Memory B cell (primary cell): ENCODE results near the gene EHD1.
A peak's percentile ranks its signal among the peaks of the same experiment; 100 is the strongest.
"Not testable (repeated sequence)": the region's sequence is repeated elsewhere in the genome, so short reads cannot be mapped to it uniquely, and the experiment has no call there.

ENCODE experiments used
- ATAC-seq: fragments of 150-1000 bp; cut with Tn5 transposase; 2 replicates; pipeline ENCODE4 v1.10.0; 2021; ENCODE audit warnings: low read depth, mild to moderate bottlenecking, moderate library complexity
- DNase-seq, 2 donors: peaks; one replicate each; pipeline ENCODE4 v3.0.0; 2022; ENCODE audit warnings: low spot score in 2 of 2
- H3K27ac Mint-ChIP-seq: one replicate; pipeline ENCODE4 v1.8.0; 2022; ENCODE audit warnings: mild to moderate bottlenecking, moderate library complexity, mixed read lengths
- H3K27me3 Mint-ChIP-seq: one replicate; pipeline ENCODE4 v1.8.0; 2022; ENCODE audit warnings: mixed read lengths
- H3K36me3 Mint-ChIP-seq: one replicate; pipeline ENCODE4 v1.8.0; 2022; ENCODE audit warnings: mild to moderate bottlenecking, mixed read lengths
- H3K4me1 Mint-ChIP-seq: one replicate; pipeline ENCODE4 v1.8.0; 2022; ENCODE audit warnings: mixed read lengths
- H3K4me3 Mint-ChIP-seq: one replicate; pipeline ENCODE4 v1.8.0; 2022; ENCODE audit warnings: mild to moderate bottlenecking, moderate library complexity, mixed read lengths
- H3K9me3 Mint-ChIP-seq: one replicate; pipeline ENCODE4 v1.8.0; 2022; ENCODE audit warnings: mixed read lengths

EHD1 gene

GRCh38 chr11:64846998-64847666 lies 31.3 kb downstream of the EHD1 start:
- peaks cover 43% of the 10 kb centered on the region for H3K4me1 Mint-ChIP-seq
- H3K27me3 Mint-ChIP-seq: no peaks in the 10 kb centered on the region
- ATAC-seq (peak; percentile 17), DNase-seq (peak; percentile 88 to 91)
- peak overlapping the region; percentile 49 for H3K4me3 Mint-ChIP-seq
- H3K27ac Mint-ChIP-seq: peak overlapping the region; percentile 15
- no peaks in the 10 kb centered on the region for H3K9me3 Mint-ChIP-seq
- H3K36me3 Mint-ChIP-seq: no peaks in the 10 kb centered on the region

DNA sequence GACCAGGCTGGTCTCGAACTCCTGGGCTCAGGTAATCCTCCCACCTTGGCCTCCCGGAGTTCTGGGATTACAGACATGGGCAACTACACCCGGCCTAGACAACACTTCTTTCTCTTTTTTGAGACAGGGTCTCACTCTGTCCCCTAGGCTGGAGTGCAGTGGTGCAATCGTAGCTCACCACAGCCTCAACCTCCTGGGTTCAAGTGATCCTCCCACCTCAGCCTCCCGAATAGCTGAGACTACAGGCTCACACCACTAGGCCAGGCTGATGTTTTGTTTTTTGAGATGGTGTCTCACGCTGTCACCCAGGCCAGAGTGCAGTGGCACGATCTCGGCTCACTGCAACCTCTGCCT lies 32.7 kb downstream of the EHD1 start:
- not testable (repeated sequence) for H3K27me3 Mint-ChIP-seq, H3K9me3 Mint-ChIP-seq, H3K36me3 Mint-ChIP-seq, DNase-seq, ATAC-seq
- peak overlapping the region; percentile 71 for H3K4me3 Mint-ChIP-seq
- H3K27ac Mint-ChIP-seq: peak overlapping the region; percentile 24
- peaks cover 31% of the 10 kb centered on the region for H3K4me1 Mint-ChIP-seq

DNA sequence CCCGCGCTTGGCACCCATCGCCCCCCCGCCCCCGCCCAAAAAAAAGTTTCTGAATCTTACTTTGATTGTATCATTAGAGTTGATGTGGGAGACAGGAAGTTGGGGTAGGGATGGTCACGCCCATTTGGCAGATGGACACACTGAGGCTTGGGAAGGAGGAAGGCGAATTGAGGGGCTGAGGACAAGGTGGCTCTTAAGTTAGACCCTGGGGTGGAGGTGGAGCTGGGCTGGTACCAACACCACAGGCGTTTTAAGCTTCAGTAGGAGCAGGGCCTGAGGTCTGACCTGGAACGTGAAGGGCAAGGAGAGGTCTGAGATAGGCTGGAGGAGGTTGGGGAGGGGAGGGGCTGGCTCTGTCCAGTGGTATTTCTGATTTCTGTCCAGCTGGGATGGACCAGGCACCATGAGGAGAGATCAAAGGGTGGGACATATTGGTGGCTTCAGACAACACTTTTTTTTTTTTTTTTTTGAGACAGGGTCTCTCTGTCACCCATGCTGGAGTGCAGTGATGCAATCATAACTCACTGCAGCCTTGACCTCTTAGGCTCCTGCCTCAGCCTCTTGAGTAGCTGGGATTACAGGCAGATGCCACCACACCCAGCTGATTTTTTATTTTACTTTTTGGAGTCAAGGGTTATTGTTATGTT lies 33.2 kb downstream of the EHD1 start:
- H3K27ac Mint-ChIP-seq: peak overlapping the region; percentile 71
- no peaks in the 10 kb centered on the region for H3K9me3 Mint-ChIP-seq
- peaks cover 30% of the 10 kb centered on the region for H3K4me1 Mint-ChIP-seq

DNA sequence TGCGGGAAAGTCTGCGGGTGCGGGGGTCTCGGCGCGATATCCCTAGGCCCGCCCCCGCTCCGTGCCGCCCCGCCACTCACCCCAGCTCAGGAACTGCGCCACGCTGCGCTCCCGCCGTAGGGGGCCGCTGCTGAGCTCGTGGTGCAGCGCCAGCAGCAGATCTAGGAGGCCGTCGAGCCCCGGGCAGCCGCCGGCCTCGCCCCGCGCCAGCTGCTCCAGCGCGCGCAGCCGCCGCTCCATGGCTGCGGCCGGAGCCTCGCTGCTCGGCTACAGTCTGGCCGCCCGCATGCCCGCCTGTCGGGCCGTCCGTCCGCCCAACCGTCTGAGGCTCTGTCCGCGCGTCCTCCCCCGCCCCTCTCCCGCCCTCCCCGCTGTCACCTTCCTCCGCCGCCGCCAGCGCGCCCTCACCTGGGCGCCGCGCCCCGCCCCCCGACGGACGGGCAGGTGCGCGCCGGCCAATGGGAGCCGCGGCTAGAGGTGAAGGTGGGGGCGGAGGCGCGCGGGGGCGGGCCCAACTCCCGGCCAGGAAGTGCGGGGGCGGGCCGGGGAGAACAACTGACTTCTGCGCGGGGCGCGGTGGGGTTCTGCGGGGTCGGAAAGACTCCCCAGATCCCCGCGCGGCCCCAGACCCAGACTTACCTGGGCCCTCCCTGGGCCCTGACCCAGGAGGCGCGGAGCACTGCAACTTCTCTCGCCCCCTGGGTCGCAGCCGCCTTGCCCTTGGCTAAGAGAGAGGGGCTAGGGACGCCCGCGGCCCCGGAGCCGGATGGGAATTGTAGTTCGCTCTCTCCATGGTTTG lies 33.9 kb downstream of the EHD1 start, which contains the start of gene CDC42BPG:
TSS of gene CDC42BPG (minus strand) at position 324 of the 799 bp plus-strand sequence. CDS start at position 240, 84 bp downstream.
- peak within 1 kb of the TSS; percentile 89 for H3K4me3 Mint-ChIP-seq
- H3K4me1 Mint-ChIP-seq: peaks cover 30% of the 10 kb centered on the region
- peak; percentile 67 to 75 for DNase-seq
- H3K27me3 Mint-ChIP-seq: no peaks in the 10 kb centered on the region
- peak; percentile 64 for ATAC-seq
- peaks cover 2% of the 10 kb centered on the region for H3K36me3 Mint-ChIP-seq
- peak within 1 kb of the TSS; percentile 71 for H3K27ac Mint-ChIP-seq
- no peaks in the 10 kb centered on the region for H3K9me3 Mint-ChIP-seq

More for the DNA sequence above, 33.2 kb downstream of the EHD1 start:
- H3K4me3 Mint-ChIP-seq: peak overlapping the region; percentile 71
- no peaks in the 10 kb centered on the region for H3K36me3 Mint-ChIP-seq
- DNase-seq (no peak), ATAC-seq (no peak)
- no peaks in the 10 kb centered on the region for H3K27me3 Mint-ChIP-seq

GRCh38 chr11:64843686-64844329 lies 34.6 kb downstream of the EHD1 start:
- no peak for DNase-seq
- H3K4me3 Mint-ChIP-seq: peak overlapping the region; percentile 89
- no peak for ATAC-seq
- no peak overlapping the region for H3K27ac Mint-ChIP-seq
- no peaks in the 10 kb centered on the region for H3K9me3 Mint-ChIP-seq
- no peaks in the 10 kb centered on the region for H3K27me3 Mint-ChIP-seq
- H3K36me3 Mint-ChIP-seq: peaks cover 5% of the 10 kb centered on the region
- H3K4me1 Mint-ChIP-seq: peaks cover 27% of the 10 kb centered on the region

DNA sequence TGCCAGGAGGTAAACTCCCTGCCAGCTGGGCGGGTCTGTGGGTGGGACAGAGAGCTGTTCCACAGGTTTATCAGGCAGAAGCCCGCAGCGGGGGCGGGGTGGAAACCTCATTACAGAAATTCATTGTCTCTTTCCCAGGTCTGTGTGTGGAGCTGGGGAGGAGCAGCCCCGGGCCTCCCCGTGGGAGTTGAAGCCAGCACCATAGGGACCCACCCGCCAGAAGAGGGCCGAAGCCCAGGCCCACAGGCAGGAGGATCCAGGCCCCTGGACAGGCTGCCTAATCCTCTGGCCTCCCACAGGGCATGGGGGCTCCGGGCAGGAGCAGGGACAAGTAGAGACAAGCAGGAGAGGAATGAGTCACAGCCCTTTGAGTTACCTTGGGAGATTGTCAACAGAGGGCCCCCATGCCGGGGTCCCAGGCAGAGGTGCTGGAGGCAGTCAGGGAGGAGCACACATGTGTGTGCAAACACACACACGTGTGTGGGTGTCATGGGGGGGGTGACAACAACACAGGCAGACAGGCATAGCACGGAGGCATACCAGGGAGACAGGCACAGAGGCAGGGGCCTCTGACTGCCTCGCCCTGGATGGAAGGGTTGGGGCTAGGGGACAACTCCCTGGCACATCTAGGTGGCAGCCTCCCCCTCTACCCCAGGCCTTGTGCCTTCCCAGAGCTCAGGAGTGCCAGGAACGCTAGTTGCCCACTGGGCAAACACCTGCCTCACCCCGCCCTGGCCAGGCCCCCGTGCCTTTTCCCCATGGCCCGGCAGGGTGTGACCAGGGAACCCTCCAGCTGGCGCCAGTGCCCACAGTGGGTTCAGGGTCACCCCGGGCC lies 35.4 kb downstream of the EHD1 start:
- Mint-ChIP-seq H3K36me3 (peaks cover 5% of the 10 kb centered on the region), H3K27me3 (no peaks in the 10 kb centered on the region), H3K27ac (no peak overlapping the region), H3K9me3 (no peaks in the 10 kb centered on the region), H3K4me1 (peaks cover 21% of the 10 kb centered on the region), H3K4me3 (peak overlapping the region; percentile 89)
- ATAC-seq: no peak
- no peak for DNase-seq

DNA sequence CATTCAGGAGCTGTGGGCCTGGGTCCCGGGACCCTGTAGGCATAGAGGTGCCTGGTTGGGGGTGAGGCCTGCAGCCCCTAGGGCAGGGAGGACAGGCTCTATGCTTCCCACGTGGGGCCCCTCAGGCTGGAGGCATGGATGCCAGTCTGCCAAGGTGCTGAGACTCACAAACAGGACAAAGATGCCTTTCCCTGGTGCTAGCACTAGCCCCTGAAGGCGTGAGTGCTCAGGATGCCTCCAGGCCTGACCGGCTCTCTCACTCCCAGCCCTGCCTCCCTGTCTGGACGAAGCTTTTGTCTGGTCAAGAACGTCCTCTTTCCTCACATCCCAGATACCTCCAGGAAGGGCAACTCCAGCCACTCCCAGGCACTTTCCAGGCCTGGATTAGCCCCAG lies 36.1 kb downstream of the EHD1 start:
- no peak for DNase-seq
- peaks cover 5% of the 10 kb centered on the region for H3K36me3 Mint-ChIP-seq
- no peaks in the 10 kb centered on the region for H3K27me3 Mint-ChIP-seq
- no peak overlapping the region for H3K4me3 Mint-ChIP-seq
- H3K9me3 Mint-ChIP-seq: no peaks in the 10 kb centered on the region
- peaks cover 18% of the 10 kb centered on the region for H3K4me1 Mint-ChIP-seq
- ATAC-seq: no peak
- H3K27ac Mint-ChIP-seq: no peak overlapping the region

GRCh38 chr11:64841592-64842365 lies 36.6 kb downstream of the EHD1 start:
- peaks cover 5% of the 10 kb centered on the region for H3K36me3 Mint-ChIP-seq
- H3K4me3 Mint-ChIP-seq: no peak overlapping the region

GRCh38 chr11:64839887-64840782 lies 38.3 kb downstream of the EHD1 start:
- H3K4me1 Mint-ChIP-seq: peaks cover 12% of the 10 kb centered on the region
- DNase-seq (no peak), ATAC-seq (no peak)
- peaks cover 5% of the 10 kb centered on the region for H3K36me3 Mint-ChIP-seq
- H3K9me3 Mint-ChIP-seq: no peaks in the 10 kb centered on the region
- H3K27me3 Mint-ChIP-seq: no peaks in the 10 kb centered on the region
- H3K4me3 Mint-ChIP-seq: no peak overlapping the region
- H3K27ac Mint-ChIP-seq: no peak overlapping the region

More at GRCh38 chr11:64841592-64842365, 36.6 kb downstream of the EHD1 start:
- H3K9me3 Mint-ChIP-seq: no peaks in the 10 kb centered on the region
- H3K27me3 Mint-ChIP-seq: no peaks in the 10 kb centered on the region
- DNase-seq (no peak), ATAC-seq (no peak)
- peaks cover 14% of the 10 kb centered on the region for H3K4me1 Mint-ChIP-seq
- H3K27ac Mint-ChIP-seq: no peak overlapping the region

GRCh38 chr11:64839335-64839734 lies 39.1 kb downstream of the EHD1 start:
- Mint-ChIP-seq H3K9me3 (no peaks in the 10 kb centered on the region), H3K4me3 (no peak overlapping the region)

DNA sequence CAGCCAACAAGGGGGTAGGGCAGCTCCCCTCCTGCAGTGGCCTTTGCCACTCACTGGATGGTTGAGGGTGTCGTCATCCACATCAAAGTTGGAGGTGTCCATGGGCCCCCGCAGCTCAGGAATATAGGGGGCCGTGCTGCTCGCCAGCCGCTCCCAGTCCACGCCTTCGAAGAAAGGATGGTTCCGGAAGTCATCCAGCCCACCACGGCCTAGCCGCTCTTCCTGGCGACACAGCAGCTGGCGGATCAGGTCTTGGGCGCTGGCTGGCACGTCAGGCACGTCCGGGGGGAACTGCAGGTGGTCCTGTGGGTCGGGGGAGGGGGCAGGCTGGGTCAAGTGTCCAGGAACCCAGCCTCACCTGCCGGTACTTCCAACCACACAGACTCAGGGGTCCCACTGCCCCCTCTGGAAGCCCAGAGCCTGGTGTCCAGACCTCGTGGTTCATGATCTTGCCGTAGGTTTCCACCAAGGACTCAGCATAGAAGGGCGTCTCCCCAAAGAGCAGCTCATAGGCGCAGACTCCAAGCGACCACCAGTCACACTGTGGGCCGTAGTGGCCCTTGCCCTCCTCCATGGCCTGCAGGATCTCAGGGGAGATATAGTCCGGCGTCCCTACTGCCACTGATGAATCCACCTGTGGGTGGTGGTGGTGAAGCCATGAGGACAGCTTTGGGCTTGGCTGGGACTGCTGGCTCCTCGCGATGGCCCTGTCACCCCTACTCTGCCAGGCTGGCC lies 39.7 kb downstream of the EHD1 start:
- Mint-ChIP-seq H3K36me3 (peaks cover 6% of the 10 kb centered on the region), H3K9me3 (no peaks in the 10 kb centered on the region), H3K27ac (no peak overlapping the region), H3K27me3 (no peaks in the 10 kb centered on the region), H3K4me1 (peaks cover 7% of the 10 kb centered on the region), H3K4me3 (no peak overlapping the region)
- ATAC-seq (no peak), DNase-seq (no peak)

More at GRCh38 chr11:64839335-64839734, 39.1 kb downstream of the EHD1 start:
- H3K27me3 Mint-ChIP-seq: no peaks in the 10 kb centered on the region
- H3K27ac Mint-ChIP-seq: no peak overlapping the region
- peaks cover 10% of the 10 kb centered on the region for H3K4me1 Mint-ChIP-seq
- peaks cover 6% of the 10 kb centered on the region for H3K36me3 Mint-ChIP-seq
- DNase-seq (no peak), ATAC-seq (no peak)
